Measurements from ENCODE around the gene NDEL1. TPM values are rescaled to one million over a fixed set of nuclear protein-coding genes. Genes with fewer than 3 reads are reported as not detected.

NDEL1 gene
- total RNA-seq, 1 experiment from 2014 or later, result 38.4 TPM

DNA sequence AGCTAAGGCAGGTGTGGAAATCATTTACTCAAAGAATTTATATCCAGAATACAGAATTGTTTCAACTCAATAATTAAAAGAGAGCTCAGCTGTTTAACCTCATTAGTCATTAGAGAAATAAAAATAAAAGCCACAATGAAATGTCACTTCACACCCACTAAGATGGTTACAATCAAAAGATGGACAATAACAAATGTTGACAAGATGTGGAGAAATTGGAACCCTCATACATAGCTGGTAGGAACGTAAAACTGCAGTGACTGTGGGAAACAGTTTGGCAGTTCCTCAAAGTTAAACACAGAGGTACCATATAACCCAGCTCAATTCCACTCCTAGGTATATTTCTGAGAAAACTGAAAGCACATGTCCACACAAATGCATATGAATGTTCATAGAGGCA lies 49.8 kb downstream of the NDEL1 start:
- no peak overlapping the region for H3K23ac ChIP-seq (ENCODE audit: insufficient read length, low read depth, low read length)
- no peak overlapping the region for H2AK5ac ChIP-seq (ENCODE audit: insufficient read length, low read length)
- no peak overlapping the region for H4K5ac ChIP-seq (ENCODE audit: insufficient read length, low read depth, low read length)
- H3K18ac ChIP-seq (ENCODE audit: insufficient read length, low read depth, low read length), result no peak overlapping the region
- no peak overlapping the region for H2BK12ac ChIP-seq (ENCODE audit: insufficient read length, low read depth, low read length)
- no peak overlapping the region for H4K8ac ChIP-seq (replicated peaks; ENCODE audit: insufficient read length, low read depth, low read length)
- no peaks in the 10 kb centered on the region for H3K4me1 Mint-ChIP-seq
- H3K27ac ChIP-seq (ENCODE audit: insufficient read length, low read depth, low read length), result no peak overlapping the region
- H2BK120ac ChIP-seq (ENCODE audit: low read depth, low read length, poor library complexity, severe bottlenecking), result no peak overlapping the region
- no peak overlapping the region for H4K91ac ChIP-seq (ENCODE audit: insufficient read length, low read depth, low read length)
- H3K9ac ChIP-seq (ENCODE audit: extremely low read depth, insufficient read length, low read length), result no peak overlapping the region
- no peak overlapping the region for H2AFZ ChIP-seq (ENCODE audit: low read length)
- no peak overlapping the region for H3K4me3 Mint-ChIP-seq
- H3K36me3 Mint-ChIP-seq (ENCODE audit: insufficient read depth in 1 of 3, low read depth in 3 of 3), result peaks cover 76 to 98% (median 95%) of the 10 kb centered on the region in 3 experiments
- H3K56ac ChIP-seq (ENCODE audit: insufficient read length, low read depth, low read length), result no peak overlapping the region
- H3K9me3 Mint-ChIP-seq, result 0 out of 5 replicates have a peak, but pooled peaks cover 0 to 2% of the 10 kb centered on the region in 2 experiments
- no peak overlapping the region for H3K27ac Mint-ChIP-seq
- no peak overlapping the region for H2BK5ac ChIP-seq (ENCODE audit: insufficient read length, low read length)
- H3K79me2 ChIP-seq (ENCODE audit: insufficient read depth, low read length), result no peaks in the 10 kb centered on the region
- TF ChIP-seq CTCF (conservative IDR thresholded peaks at IDR 0.05), result no peak
- H3K4me1 ChIP-seq (ENCODE audit: insufficient read depth, low read length), result no peaks in the 10 kb centered on the region
- no peaks in the 10 kb centered on the region for H4K20me1 ChIP-seq (ENCODE audit: control insufficient read depth, insufficient read depth, insufficient read length)
- no peaks in the 10 kb centered on the region for H3K23me2 ChIP-seq (ENCODE audit: insufficient read length, low read depth, low read length, poor library complexity, severe bottlenecking)
- DNase-seq, result no peak
- H3K27me3 ChIP-seq (ENCODE audit: insufficient read depth, low read length), result no peaks in the 10 kb centered on the region
- H2BK20ac ChIP-seq (ENCODE audit: low read depth, low read length, poor library complexity, severe bottlenecking), result no peak overlapping the region
- WGBS (ENCODE audit: extremely low coverage, insufficient read length, low lambda C conversion rate), result no CpG with 5 or more reads among the region's 1 CpG
- no peak overlapping the region for H3K4ac ChIP-seq (ENCODE audit: low read depth, low read length)
- H3K79me1 ChIP-seq (ENCODE audit: insufficient read depth, low read depth, low read length, poor library complexity, severe bottlenecking), result no peaks in the 10 kb centered on the region
- H2BK15ac ChIP-seq (ENCODE audit: low read depth, low read length), result no peak overlapping the region
- H3T11ph ChIP-seq (ENCODE audit: low read length), result no peak overlapping the region
- no peak overlapping the region for H3K4me2 ChIP-seq (ENCODE audit: insufficient read depth, insufficient read length, low read length)
- H3K27me3 Mint-ChIP-seq (ENCODE audit: low read depth), result no peaks in the 10 kb centered on the region
- H3K9me3 ChIP-seq (ENCODE audit: control insufficient read depth, low read depth, low read length), result no peaks in the 10 kb centered on the region
- H3K14ac ChIP-seq (ENCODE audit: insufficient read depth, low read length), result no peak overlapping the region

All from H9 (cell line).